HG03442 (cell line): ENCODE results near the gene ASXL1.
"Not testable (repeated sequence)": the region's sequence is repeated elsewhere in the genome, so short reads cannot be mapped to it uniquely, and the experiment has no call there.

Source experiments
- ATAC-seq: cut with Tn5 transposase; IDR thresholded peaks from one replicate; pipeline ENCODE4 v1.9.1; 2021; ENCODE audit warnings: mild to moderate bottlenecking, moderate library complexity; ENCODE audit not compliant: unreplicated experiment

Gene ASXL1

DNA sequence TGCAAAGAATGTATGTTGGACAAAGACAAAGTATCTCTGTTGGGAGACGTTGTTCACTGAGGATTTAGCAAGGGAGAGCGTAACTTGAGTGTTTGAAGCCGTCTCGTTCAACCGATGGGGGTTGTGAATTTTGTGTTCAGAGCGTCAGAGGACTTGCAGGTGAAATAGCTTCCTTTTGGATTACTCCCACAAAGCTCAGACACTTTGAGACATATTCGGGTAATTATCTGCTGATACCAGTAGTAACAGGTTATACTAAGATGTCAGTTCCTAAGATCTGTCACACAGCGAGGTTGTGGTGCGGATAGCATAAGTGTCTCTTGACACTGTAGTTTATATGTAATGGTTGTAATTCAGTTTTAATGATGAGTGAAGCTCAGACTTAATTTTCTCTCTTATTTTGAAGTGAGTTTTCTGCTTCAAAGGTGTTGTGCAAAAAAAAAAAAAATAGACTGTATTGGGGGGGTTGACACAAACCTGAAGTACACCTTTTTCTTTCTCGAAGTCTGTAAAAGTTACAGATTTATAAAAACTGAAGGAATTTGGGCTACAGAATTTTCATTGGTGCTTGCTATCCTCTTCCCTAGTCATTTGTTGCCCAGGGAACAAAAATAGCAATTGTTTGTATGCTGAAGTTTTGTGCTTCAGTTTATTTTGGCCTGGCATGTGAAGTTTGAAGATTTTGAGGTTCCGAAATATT, 1.7 kb downstream of the ASXL1 start:
- ATAC-seq = no peak

DNA sequence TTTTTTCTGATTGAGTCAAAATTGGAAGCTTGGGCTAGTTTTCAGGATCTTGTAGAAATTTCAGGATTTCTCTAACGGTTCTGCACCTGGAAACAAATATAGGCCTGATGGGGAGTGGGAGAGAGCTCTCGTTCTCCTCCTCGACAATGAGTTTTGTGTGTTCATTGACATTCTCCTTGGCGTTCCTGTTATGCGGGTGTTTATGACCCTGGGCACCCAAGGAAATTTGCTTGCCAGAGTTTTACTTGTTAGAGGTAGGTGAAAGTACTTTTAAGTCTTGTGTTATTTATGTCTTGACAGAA, 2.2 kb downstream of the ASXL1 start:
- ATAC-seq = no peak

DNA sequence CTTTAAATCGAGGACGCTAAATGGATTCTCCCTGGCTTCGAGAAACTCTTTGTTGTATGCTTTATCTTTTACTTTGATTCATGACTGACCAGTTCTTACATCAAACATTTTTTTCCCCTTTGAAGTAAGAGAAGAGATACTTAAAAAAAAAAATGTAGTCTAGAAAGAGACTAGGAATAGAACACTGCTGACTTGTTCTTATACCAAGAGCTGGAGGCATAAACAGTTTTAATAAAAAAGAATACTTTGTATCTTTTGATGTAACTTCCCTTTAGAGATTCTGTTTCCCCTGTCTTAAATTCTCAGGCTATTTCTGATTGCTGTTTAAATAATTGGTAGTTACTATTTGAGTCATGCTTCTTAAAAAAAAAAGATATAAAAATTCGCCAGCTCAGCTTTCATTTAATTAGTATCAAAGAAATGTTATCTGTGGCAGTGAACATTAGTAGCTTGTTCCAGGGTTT, 4.8 kb downstream of the ASXL1 start:
- no peak for ATAC-seq

DNA sequence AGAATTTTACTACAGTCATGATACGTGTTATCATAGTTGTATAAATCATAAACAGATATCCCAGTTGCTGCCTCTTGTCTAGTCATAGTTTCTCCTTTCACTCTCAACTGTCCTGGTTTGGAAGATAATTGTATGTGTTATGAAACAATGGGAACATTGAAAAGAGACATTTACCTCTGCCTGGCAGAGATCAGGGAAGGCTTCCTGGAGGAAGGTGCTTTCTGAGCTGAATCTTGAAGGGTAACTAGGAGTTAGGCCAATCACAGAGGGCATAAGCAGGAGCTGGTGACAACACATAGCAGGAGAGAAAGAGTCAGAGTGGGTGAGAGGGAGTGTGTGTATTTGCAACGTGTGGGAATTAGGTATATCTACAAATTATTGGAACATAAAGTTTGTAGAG, 5.4 kb downstream of the ASXL1 start:
- no peak for ATAC-seq

DNA sequence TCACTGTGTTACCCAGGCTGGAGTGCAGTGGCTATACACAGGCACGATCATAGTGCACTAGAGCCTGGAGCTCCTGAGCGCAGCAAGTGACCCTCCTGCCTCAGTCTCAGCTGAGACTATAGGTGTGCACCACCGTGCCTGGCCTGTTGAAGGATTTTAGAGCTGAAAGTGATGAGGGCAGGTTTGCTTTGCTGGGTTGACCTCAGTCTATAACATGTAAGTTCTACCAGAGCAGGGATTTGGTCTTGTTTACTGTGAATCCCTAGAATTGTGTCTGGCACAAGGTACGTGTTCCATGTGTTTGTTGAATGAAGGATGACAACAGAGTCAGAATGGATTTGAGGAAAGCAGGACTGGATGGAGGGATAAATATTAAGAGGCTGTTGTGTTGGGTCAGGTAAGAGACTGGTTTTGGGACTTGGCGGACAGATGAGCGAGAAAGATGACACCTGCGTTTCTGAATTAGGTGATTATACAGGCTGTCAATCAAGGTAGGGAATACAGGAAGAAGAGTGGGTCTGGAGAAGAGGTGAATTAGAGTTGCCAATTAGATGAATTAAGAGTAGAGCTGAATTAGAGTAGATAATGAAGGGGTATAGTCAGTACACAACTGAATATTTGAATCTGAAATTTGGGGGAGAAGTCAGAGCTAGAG, 6.5 kb downstream of the ASXL1 start:
- ATAC-seq = no peak

DNA sequence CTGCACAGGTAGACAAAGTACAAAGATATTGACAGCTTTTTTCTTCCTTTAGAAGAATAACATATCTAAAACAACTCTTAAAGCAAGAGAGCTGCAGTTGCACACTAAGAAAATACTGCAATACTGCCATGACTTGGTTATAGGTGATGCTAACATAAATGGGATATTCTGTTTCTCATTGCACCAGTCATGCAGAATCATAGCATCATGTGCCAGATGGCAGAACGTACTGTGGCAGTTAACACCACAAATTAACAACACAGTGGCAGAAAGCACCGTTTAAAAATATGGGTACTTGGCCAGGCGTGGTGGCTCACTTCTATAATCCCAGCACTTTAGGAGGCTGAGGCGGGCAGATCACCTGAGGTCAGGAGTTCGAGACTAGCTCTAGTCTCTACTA, 7.4 kb downstream of the ASXL1 start:
- no peak for ATAC-seq

DNA sequence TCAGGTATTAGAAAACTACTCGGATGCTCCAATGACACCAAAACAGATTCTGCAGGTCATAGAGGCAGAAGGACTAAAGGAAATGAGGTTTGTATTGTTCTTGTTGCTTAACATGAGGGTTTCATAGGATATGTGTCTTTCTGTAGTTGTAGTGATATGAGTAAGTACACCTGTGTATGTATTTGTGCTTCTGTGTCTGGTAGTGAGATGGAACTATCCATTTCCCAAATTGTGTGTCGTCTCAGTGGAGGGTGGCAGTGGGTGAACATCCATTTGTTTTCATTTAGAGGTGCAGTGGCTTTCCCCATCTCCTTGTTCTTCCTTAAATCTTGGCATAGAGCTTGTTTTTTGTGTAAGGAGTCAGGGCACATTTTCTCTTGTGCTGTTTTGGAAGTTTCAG, 8.2 kb downstream of the ASXL1 start:
- peak; percentile 56 for ATAC-seq

DNA sequence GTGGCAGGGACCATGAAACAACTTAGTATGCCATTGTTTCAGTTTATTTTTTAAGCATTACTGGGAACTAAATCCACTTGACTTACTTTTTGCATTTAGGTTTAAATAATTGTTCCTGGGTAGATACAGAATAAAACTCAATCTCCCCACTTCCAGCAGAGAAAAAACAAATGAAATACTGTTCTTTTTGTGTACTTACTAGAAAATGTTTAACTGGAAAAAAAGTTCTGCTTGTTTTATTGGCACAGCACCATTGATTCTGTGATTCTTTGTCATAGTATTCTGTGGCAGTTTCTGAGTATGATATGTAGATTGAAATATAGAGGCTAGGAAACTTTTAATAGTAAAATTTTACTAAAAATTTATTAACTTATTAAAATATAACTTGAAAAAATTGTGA, 10.2 kb downstream of the ASXL1 start:
- ATAC-seq = no peak

DNA sequence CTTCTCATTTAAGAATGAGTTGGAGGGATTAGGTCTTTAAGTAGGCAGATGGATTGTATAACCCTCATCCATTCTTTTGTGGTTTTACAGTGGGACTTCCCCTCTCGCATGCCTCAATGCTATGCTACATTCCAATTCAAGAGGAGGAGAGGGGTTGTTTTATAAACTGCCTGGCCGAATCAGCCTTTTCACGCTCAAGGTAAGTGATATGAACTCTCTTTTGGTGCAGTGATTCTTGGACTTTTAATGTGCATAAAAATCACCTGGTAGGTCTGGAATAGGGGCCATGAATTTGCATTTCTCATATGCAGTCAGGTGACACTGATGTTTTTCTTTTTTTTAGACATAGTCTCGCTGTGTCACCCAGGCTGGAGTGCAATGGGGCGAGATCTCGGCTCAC, 10.8 kb downstream of the ASXL1 start:
- no peak for ATAC-seq

DNA sequence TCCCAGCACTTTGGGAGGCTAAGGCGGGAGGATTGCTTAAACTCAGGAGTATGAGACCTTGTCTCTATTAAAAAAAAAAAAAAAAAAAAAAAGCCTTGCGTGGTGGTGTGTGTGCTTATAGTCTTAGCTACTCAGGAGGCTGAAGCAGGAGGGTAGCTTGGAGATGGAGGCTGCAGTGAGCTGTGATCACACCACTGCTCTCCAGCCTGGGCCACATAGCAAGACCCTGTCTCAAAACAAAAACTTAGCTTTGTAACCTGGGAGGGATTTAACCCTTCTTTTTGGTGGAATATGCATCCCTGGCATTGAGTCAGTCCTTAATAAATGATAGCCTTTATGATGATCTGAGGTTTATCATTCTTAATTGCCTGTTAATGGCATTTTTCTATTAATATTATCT, 12.8 kb downstream of the ASXL1 start:
- no peak for ATAC-seq

DNA sequence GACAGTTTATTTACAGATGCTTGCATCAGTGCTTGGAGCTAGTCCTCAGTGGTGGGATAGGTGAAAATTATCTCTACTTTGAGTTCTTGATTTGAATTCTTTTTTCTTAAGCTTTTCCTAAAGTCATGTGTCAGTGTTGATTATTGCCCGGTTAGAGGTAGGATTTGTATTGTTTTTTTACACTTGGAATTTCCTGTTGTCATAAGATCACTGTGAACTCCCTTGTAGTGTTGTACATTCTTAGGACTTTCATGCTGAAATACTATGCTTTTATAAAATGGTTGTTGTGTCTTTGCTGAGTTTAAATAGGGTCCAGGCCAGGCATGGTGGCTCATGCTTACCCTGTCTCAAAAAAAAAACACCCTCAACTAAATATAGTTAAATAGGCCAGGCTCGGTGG, 20.3 kb downstream of the ASXL1 start:
- ATAC-seq = no peak

DNA sequence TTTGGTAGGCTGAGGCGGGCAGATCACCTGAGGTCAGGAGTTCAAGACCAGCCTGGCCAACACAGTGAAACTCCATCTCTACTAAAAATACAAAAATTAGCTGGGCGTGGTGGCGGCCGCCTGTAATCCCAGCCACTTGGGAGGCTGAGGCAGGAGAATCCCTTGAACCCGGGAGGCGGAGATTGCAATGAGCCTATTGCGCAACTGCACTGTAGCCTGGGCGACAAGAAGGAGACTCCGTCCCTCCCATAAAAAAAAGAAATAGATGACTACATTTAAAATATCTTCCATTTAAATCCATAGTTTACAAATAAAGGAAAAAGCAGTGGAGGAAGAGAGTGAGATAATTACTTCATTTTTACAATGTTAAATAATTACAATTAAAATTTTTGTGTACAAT, 21.9 kb downstream of the ASXL1 start:
- ATAC-seq = not testable (repeated sequence)

DNA sequence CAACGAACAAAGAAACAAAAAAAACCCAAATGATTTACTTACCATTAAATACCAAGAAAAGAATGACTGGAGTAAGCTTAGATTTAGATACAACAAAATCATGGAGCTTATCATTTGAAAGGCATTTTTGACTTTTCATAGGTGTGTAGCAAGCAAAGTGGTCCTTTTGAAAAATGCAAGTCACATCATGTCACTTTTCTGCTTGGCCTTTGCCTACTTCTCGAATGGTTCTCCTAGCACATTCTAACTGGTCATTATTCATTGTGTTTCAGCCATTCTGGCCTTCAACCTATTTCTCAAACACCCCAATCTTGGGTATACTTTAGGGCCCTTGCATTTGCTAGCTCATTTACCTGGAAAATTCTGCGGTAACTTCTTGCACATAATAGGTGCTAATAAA, 22.6 kb downstream of the ASXL1 start:
- ATAC-seq = no peak

DNA sequence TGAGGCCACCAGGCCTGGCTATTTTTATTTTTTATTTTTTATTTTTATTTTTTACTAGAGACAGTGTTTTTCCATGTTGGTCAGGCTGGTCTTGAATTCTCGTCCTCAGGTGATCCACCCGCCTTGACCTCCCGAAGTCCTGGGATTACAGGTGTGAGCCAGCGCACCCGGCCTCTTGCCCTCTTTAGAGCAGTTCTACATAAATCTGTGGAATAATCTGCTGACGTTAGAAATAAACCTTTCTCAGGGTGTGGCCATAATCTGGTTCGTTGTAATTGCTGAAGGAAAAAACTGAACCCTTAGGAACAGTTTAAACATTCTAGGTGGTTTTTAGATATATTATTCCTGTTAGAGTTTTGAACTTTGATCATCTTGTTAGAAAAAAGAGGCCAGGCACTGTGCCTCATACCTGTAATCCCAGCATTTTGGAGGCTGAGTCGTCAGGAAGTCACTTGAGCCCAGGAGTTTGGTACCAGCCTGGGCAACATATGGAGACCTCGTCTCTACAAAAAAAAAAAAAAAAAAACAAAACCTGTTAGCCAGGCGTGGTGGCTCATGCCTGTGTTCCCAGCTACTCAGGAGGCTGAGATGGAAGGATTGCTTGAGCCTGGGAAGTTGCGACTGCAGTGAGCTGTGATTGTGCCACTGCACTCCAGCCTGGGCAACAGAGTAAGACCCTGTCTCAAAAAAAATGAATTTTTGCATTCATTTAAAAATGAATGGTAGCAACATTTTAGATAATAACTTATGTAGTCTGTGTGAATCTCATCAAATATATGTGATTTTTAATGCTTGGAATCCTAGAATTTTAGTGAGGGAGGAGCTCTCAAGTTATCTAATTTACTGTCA, 24.2 kb downstream of the ASXL1 start:
- no peak for ATAC-seq

DNA sequence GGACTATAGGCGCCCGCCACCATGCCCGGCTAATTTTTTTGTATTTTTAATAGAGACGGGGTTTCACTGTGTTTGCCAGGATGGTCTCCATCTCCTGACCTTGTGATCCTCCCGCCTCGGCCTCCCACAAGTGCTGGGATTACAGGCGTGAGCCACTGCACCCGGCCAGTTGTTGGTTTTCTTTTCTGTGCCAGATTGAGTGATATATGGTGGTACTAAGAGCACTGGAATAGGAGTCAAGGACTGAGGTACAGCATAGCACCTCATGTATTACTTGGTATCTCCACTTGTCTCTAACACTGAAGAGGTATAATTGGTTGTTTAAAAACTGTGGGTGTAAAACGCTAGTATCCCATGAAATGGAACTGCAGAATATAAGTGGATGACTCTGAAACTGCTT, 25.3 kb downstream of the ASXL1 start:
- not testable (repeated sequence) for ATAC-seq

DNA sequence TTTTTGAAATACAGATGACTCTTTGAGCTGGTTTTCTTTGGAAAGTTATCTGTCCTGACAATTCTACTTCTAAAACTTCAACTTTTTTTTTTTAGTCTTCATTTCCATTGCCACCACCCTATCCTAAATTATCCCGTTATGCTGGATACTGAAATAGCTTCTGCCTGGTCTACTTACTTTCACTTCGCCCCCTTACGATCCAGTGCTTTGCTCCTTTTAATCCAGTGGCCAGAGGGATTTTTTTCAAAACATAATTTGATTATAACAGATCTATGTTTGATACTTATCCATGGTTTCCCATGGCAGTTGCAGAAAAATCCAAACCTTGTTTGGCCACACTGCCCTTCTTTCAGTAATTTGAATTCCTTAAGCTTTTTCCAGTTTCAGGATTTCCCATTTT, 27.4 kb downstream of the ASXL1 start:
- no peak for ATAC-seq

DNA sequence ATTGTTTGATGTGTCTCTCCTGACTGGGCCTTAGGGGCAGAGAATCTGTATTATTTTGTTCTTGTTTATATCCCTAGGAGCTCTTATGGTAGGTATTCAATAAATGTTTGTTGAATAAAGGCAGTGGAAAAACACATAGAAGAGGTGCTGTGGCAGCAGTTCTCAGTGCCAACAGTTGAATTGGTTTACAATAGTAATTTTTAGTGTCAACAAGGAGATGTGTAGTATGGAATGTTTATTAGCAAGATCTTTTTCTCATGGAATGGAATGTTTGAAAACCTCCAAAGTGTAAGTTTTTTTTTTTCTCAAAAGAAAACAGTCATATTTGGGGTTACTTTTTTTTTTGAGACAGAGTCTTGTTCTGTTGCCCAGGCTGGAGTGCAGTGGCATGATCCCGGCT, 28.0 kb downstream of the ASXL1 start:
- no peak for ATAC-seq

DNA sequence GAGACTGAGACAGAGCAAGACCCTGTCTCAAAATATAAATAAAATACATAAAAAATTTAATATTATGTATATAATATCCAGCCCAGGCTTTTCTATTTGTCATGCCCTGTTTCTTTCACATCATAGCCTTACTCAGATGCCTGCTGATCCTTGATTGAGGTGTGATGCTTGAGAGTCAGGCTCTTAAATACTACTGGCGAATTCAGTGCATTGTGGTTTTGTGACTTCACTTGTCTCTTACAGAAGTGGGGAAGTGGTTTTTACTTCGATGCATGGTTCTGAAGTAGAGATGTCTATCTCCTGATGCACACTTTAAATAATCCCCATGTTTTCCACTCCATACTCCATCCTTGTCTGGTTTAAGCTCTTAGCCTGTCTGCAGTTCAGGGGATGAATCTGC, 29.1 kb downstream of the ASXL1 start:
- ATAC-seq = no peak

DNA sequence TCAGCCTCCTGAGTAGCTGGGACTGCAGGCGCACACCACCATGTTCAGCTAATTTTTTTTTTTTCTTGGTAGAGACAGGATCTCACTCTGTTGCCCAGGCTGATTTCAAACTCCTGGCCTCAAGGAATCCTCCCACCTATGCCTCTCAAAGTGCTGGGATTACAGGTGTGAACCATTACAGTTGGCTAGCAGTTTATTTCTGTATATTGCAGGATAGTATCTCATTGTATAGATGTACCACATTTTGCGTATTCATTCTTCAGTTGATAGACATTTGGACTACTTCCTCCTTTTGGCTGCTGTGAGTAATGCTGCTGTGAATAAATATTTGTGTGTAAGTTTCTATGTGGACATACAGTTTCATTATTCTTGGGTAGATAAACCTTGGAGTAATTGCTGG, 32.9 kb downstream of the ASXL1 start:
- no peak for ATAC-seq

DNA sequence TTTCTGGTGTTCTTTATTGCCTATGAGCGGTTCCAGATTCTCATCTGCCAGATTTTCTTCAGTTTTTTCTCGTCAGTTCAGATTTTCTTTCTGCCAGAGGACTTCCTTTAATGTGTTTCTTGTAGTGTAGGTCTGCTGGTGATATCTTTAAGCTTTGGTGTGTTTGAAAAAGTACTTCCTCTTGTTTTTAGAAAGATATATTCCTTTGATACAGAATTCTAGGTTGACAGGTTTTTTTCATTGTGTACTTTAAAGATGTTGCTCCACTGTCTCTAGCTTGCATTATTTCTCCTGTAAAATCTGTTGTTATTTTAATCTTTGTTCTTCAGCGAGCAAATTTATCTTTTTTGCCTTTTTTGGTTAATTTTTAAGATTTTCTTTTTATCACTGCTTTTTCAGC, 36.9 kb downstream of the ASXL1 start:
- ATAC-seq = no peak

DNA sequence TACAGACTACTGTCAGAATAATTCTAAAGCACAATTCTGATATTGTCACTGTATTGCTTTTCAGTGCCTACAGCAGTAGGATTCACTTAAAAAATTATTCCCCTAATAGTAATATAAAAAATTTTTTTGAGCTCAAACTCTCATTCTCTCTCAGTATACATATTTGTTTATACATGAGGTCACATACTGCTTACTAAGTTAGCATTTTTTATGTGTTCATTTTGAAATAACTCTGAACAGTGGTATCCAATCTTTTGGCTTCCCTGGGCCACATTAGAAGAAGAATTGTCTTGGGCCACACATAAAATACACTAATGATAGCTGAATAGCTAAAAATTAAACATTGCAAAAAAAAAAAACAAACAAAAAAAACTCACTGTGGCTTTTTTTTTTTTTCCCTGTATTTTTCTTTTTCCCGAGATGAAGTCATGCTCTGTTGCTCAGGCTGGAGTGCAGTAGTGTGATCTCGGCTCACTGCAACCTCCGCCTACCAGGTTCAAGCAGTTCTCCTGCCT, 38.6 kb downstream of the ASXL1 start:
- no peak for ATAC-seq

DNA sequence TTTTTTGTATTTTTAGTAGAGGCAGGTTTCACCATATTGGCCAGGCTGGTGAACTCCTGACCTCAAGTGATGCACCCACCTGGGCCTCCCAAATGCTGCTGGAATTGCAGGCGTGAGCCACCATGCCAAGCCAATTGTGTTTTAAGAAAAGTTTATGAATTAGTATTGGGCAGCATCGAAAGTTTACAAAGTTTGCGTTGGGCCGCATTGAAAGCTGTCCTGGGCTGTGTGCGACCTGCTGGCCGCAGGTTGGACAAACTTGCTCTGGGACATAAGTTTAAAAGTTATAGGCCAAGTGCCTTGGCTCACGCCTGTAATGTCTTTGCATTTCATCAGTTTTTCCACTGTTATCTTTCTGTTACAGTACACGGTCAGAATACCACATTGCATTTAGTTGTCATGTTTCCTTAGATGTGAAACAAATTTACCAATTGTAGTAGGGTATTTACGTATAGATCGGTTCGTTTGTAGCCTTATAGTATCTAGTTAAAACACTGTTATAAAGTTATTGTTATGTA, 39.5 kb downstream of the ASXL1 start:
- ATAC-seq = no peak
